Measurements from ENCODE around the gene UPK3A.

- no peak for TF ChIP-seq EZH2 (IDR thresholded peaks at IDR 0.05; ENCODE audit: borderline replicate concordance, insufficient read depth, low read length, poor library complexity, severe bottlenecking)
- TF ChIP-seq POLR2AphosphoS5 (IDR thresholded peaks at IDR 0.05) = no peak
- TF ChIP-seq MXI1 (conservative IDR thresholded peaks at IDR 0.05; ENCODE audit: poor library complexity, severe bottlenecking) = no peak
- no peak for TF ChIP-seq CTCF (IDR thresholded peaks at IDR 0.05; ENCODE audit: poor library complexity, severe bottlenecking)
- no peak for TF ChIP-seq EP300 (conservative IDR thresholded peaks at IDR 0.05; ENCODE audit: poor library complexity, severe bottlenecking)
- TF ChIP-seq RAD21 (conservative IDR thresholded peaks at IDR 0.05) = no peak
Measured at GRCh38 chr22:45281010-45281409, 3.7 kb upstream of the UPK3A start.

All from neural cell (in vitro differentiated cells).